PFSK-1 (cell line): ENCODE data around the gene FBXL16.

Experiments
- FOXP2 ChIP-seq: optimal IDR thresholded peaks from 2 replicates; pipeline ENCODE3; 2011; ENCODE audit warnings: borderline replicate concordance, control low read depth, inconsistent platforms; ENCODE audit not compliant: insufficient read depth; ENCODE audit errors: extremely low read length, extremely low read depth
- POLR2AphosphoS5 ChIP-seq: IDR thresholded peaks from 2 replicates; pipeline ENCODE4 v1.6.1; 2012; ENCODE audit warnings: low read depth, mild to moderate bottlenecking, control low read depth, low read length, moderate library complexity
- REST ChIP-seq, 2 experiments: IDR thresholded peaks; 2 replicates each; pipeline versions ENCODE4 v1.6.1 to v1.8.0; 2011 to 2012; ENCODE audit warnings: low read depth in 2 of 2, low read length in 2 of 2, control low read depth in 1 of 2, inconsistent platforms in 1 of 2, mild to moderate bottlenecking in 1 of 2, moderate library complexity in 1 of 2; ENCODE audit not compliant: insufficient read depth in 1 of 2
- SIN3A ChIP-seq: IDR thresholded peaks from 2 replicates; pipeline ENCODE4 v1.6.1; 2012; ENCODE audit warnings: mild to moderate bottlenecking, low read length, moderate library complexity, borderline replicate concordance; ENCODE audit not compliant: insufficient read depth
- TAF1 ChIP-seq: IDR thresholded peaks from 2 replicates; pipeline ENCODE4 v1.6.1; 2012; ENCODE audit warnings: low read length, control low read depth, borderline replicate concordance; ENCODE audit not compliant: insufficient read depth

DNA sequence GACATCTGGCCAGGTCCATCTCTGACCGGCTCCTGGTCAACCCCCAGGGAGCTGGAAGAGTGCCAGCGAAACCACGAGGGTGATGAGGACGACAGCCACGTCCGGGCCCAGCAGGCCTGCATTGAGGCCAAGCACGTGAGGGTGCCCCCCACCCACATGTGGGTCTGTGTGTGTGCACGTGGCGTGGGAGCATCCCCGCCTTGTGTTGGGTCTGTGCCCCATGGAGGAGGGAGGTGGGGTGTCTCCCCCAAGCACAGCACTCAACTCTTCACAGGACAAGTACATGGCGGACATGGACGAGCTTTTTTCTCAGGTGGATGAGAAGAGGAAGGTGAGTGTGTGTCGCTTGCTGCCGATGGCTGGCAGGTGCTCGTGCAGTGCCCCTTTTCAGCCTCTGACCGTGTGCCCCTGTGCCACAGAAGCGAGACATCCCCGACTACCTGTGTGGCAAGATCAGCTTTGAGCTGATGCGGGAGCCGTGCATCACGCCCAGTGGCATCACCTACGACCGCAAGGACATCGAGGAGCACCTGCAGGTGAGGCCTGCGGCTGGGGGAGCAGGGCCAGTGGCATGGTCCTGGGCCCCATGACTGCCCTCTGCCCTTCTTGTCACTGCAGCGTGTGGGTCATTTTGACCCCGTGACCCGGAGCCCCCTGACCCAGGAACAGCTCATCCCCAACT, 23.7 kb downstream of the FBXL16 start:
- no peak for TF ChIP-seq POLR2AphosphoS5
- no peak for TF ChIP-seq SIN3A
- no peak for TF ChIP-seq REST (IDR thresholded peaks at IDR 0.05; ENCODE audit: insufficient read depth in 1 of 2, low read depth in 2 of 2, low read length in 2 of 2)
- no peak for TF ChIP-seq TAF1
- TF ChIP-seq FOXP2: no peak
